Gastroesophageal sphincter (tissue), 3 donors: ENCODE measurements around the gene GPR84.

Source experiments
- POLR2A ChIP-seq, 2 donors: fragments of 450-650 bp; IDR thresholded peaks; one replicate each; pipeline ENCODE4 v1.6.1; 2017; ENCODE audit warnings: antibody characterized with exemption in 2 of 2, mild to moderate bottlenecking in 2 of 2, moderate library complexity in 1 of 2
- TF ChIP-seq, protein P1 (sequence below), 4 experiments: fragments of 200-600 bp in 2 of 4; fragments of 450-650 bp in 2 of 4; sonication (generic) in 1 of 4; IDR thresholded peaks; one replicate each; pipeline ENCODE4 v1.5.1; 2017 to 2019; ENCODE audit warnings: antibody characterized with exemption in 4 of 4, mild to moderate bottlenecking in 2 of 4, moderate library complexity in 2 of 4

DNA sequence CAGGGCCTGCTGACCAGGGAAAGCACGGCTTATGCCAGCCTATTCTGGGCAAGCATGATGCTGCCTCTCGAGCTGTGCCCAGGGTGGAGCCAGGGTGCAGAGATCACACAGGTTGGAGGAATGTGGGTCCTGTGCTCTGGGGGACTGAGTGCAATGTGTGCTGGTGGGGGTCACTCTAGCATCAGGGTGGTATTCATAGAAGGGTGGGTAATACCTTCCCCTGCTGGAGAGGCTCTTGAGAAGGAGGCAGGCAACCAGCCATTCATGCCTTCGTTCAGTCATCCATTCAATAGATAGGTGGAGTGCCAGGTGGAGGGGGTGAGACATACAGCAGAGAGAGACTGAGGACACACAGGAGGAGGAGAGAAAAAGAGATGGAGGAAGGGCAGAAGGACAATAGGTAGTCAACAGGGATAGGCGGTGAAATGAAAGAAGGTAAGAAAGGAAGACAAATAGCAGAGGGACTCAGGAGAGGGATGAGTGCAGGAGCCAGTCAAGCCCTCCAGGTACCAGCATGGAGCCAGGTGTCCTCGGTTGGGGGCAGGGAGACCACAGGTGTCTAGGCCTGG is 25.4 kb upstream of the GPR84 start:
- TF ChIP-seq, protein P1, sequence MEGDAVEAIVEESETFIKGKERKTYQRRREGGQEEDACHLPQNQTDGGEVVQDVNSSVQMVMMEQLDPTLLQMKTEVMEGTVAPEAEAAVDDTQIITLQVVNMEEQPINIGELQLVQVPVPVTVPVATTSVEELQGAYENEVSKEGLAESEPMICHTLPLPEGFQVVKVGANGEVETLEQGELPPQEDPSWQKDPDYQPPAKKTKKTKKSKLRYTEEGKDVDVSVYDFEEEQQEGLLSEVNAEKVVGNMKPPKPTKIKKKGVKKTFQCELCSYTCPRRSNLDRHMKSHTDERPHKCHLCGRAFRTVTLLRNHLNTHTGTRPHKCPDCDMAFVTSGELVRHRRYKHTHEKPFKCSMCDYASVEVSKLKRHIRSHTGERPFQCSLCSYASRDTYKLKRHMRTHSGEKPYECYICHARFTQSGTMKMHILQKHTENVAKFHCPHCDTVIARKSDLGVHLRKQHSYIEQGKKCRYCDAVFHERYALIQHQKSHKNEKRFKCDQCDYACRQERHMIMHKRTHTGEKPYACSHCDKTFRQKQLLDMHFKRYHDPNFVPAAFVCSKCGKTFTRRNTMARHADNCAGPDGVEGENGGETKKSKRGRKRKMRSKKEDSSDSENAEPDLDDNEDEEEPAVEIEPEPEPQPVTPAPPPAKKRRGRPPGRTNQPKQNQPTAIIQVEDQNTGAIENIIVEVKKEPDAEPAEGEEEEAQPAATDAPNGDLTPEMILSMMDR (IDR thresholded peaks at IDR 0.05) = no peak
- TF ChIP-seq POLR2A (IDR thresholded peaks at IDR 0.05) = no peak
